Choroid plexus epithelial cell (primary cell): ENCODE measurements around the gene STOML1.
A peak's percentile ranks its signal among the peaks of the same experiment; 100 is the strongest.

ENCODE experiments used
- DNase-seq: peaks from one replicate; pipeline ENCODE4 v3.0.0-alpha.2; 2010; ENCODE audit warnings: low read depth
- H3K4me3 ChIP-seq: 2 replicates; pipeline ENCODE4 v1.5.1; 2011; ENCODE audit warnings: low read depth, mild to moderate bottlenecking, control low read depth, low read length, moderate library complexity
- TF ChIP-seq, protein P1 (sequence below): conservative IDR thresholded peaks from 2 replicates; pipeline ENCODE4 v1.5.1; 2011; ENCODE audit warnings: low read depth, mild to moderate bottlenecking, control low read depth, inconsistent platforms, low read length, moderate library complexity

The STOML1 gene

DNA sequence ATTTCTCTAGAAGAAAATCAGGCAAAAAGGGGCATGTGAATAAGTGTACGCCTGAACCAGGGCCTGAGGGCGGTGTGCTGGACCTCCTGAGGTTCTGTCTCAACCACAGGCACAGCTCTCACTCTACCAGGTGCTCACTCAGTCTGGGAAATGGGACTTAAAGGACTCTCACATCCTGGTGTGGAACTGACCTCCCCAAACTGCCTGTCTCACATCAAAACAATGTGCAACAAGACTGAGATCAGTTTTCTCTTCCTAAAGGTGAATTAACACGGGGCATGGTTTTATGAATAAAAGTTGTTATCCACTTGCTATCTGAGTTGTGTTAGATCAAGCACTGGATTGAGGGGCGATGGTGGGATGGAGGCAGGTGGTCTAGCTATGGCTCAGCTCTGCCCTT lies 4.8 kb downstream of the STOML1 start:
- no peak overlapping the region for H3K4me3 ChIP-seq
- TF ChIP-seq, protein P1, sequence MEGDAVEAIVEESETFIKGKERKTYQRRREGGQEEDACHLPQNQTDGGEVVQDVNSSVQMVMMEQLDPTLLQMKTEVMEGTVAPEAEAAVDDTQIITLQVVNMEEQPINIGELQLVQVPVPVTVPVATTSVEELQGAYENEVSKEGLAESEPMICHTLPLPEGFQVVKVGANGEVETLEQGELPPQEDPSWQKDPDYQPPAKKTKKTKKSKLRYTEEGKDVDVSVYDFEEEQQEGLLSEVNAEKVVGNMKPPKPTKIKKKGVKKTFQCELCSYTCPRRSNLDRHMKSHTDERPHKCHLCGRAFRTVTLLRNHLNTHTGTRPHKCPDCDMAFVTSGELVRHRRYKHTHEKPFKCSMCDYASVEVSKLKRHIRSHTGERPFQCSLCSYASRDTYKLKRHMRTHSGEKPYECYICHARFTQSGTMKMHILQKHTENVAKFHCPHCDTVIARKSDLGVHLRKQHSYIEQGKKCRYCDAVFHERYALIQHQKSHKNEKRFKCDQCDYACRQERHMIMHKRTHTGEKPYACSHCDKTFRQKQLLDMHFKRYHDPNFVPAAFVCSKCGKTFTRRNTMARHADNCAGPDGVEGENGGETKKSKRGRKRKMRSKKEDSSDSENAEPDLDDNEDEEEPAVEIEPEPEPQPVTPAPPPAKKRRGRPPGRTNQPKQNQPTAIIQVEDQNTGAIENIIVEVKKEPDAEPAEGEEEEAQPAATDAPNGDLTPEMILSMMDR: no peak
- no peak for DNase-seq

DNA sequence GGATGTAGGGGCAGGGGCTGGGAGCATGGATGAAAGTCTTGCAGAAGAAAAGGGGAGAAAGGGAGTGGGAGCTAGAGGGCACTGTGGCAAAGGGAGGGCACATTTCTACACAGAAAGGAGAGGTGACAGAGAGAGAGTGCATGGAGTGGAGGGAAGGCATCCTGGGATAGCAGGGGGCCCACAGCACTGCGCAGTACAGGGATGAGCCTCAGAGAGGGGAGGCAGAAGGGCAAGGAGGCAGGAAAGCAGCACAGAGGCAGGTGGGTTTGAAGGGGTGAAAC lies 5.4 kb downstream of the STOML1 start:
- TF ChIP-seq, protein P1: peak; percentile 4
- no peak overlapping the region for H3K4me3 ChIP-seq

DNA sequence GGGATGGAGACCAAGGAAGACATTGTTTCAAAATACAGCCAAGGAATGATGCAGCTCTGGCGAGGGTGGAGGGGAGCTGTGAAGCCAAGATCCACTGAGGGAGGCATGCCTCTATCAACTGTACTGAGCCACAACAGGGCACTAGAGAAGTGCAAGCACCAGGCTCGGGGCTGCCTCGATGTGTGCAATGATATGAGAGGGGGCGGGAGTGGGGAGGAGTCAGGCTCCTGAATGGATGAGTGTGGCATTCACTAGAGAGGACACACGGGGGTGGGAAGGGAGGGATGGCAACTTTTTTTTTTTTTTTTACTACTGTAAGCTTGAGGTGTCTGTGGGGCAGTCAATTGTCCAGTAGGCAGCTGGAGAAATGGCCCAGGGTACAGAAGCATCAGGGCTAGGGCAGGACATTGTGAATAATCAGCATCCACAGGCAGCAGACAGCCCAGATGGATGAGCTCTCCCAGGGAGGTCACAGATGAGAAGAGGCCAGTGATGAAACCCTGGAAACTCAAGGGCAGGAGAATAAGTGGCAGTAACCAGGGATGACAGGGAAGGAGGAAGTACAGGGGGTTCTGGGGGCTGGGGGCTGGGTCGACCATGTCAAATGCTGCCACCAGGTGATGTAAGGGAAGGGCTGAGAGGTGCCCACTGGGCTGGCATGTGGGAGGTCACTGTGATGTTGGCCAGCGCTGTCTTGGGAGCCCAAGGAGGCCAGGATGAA lies 5.9 kb downstream of the STOML1 start:
- TF ChIP-seq, protein P1: no peak
- no peak for DNase-seq
- no peak overlapping the region for H3K4me3 ChIP-seq

More for the DNA sequence above, 5.4 kb downstream of the STOML1 start:
- DNase-seq: no peak

DNA sequence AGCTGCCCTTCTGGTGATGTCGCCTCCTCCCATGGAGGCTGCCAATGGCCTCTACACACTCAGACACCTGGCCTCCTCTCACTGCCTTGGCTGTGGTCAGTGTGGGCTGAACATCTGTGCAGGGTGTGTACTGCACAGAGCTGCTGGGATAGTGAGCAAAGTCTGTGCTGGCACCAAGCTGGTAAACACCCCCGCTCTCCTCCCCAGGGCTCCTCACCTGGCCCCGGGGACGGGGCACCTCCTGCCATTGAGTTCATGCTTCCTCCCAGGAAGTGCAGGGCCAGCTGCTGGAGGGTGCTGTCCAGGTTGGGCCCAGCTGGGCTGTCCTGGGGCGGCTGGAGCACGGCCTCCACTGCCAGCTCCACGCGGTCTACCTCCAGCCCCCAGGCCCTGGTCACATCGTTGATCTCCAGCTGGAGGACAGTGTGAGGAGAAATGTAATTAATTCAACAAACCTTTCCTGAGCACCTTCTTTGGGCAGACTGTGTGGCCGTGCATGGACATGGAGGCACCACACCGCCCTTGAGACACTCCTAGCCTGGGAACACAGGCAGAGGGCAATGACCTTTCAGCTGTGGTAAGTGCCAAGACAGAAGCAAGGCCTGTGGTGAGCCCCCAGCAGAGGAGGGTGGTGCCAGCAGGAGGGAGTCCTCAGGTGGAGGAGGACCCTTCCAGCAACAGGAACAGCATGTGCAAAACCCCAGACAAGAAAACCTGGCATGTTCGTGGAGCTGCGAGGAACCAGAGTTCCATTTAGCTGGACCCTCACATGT lies 6.8 kb downstream of the STOML1 start:
- TF ChIP-seq, protein P1: no peak
- H3K4me3 ChIP-seq: no peak overlapping the region
- DNase-seq: peak; percentile 64

DNA sequence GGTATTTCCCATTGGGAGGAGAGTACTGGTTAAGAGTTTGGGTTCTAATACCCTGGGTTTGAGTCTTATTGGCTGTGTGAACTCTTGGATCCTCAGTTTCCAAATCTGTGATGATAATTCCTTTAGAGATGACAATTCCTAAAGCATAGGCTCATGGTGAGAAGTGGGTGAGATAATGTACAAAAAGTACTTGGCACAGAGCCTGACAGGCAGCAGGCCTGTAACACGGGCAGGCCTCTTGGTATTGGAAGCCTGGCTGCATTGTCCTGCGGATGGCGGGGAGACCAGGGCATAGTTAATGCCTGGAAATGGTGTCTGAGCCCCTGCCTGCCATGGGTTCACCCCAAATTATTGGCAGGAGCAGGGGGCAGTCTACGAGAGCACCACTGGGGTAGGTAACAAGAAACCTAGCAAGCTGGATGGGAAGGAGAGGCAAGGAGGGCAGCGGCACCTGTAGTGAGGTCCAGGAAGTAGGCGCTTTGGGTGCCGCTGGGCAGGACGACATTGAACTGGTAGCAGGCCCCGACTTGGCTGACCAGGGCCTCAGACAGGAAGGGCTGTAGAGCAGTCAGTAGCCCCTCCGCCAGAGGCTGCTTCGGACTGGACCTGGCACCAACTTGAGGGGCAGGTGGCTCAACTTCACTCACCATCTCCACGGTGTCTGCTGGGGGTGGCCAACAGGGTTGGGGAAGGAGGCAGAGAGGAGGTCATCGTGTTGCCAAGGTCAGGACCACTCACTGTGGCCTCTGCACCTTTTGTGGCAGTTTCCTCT lies 7.7 kb downstream of the STOML1 start:
- no peak overlapping the region for H3K4me3 ChIP-seq
- no peak for DNase-seq
- TF ChIP-seq, protein P1: no peak

DNA sequence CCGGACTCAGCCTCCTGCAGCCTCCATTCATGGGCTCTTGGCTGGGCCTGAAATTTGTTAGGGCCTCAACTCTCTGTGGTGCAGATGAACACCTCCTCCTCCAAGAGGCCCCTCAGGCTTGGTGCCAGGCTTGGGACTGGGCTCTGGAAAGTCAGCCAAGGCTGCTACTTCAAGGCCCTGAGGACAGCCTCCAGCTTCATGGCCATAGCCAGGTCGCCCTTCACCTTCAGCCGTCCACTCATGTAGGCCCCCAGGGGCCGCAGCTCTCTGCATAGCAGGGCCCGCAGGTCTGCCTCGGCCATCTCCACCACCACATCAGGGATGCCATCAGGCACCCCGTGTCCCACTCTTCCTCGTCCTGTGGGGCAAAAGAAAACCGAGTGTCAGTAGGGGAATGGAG lies 8.3 kb downstream of the STOML1 start:
- no peak for DNase-seq
- TF ChIP-seq, protein P1: no peak
- H3K4me3 ChIP-seq: no peak overlapping the region
